Erythroblast (primary cell): ENCODE measurements around the gene MBP.
"Not testable (repeated sequence)": the region's sequence is repeated elsewhere in the genome, so short reads cannot be mapped to it uniquely, and the experiment has no call there.

Source experiments
- GATA1 ChIP-seq: IDR thresholded peaks from 2 replicates; pipeline ENCODE4 v1.6.1; 2011; ENCODE audit warnings: low read depth, mild to moderate bottlenecking, control low read depth, low read length, moderate library complexity
- POLR2A ChIP-seq: IDR thresholded peaks from 2 replicates; pipeline ENCODE4 v1.6.1; 2011; ENCODE audit warnings: mild to moderate bottlenecking, low read length

DNA sequence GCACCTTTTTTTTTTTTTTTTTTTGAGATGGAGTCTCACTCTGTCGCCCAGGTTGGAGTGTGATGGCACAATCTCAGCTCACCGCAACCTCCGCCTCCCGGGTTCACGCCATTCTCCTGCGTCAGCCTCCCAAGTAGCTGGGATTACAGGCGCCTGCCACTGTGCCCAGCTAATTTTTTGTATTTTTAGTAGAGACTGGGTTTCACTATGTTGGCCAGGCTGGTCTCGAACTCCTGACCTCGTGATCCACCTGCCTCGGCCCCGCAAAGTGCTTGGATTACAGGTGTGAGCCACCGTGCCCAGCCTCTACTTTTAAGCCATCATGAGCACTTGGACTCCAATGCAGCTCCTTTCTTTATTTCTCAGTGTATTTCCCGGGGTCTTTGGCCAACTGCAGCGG is 111.1 kb downstream of the MBP start:
- TF ChIP-seq POLR2A, GATA1: not testable (repeated sequence)
